ENCODE measurements around the gene CFAP74.

The CFAP74 gene

GRCh38 chr1:1891349-1892078, 112.1 kb downstream of the CFAP74 start (continued):
- no peak for TF ChIP-seq ZNF776 (tag by site-specific recombination; IDR thresholded peaks at IDR 0.05; ENCODE audit: borderline replicate concordance)
- TF ChIP-seq RBAK (tag by site-specific recombination; IDR thresholded peaks at IDR 0.05), result no peak
- TF ChIP-seq ZBTB6 (tag by site-specific recombination; IDR thresholded peaks at IDR 0.05), result no peak
- TF ChIP-seq KLF9 (tag by site-specific recombination; IDR thresholded peaks at IDR 0.05; ENCODE audit: low read depth), result peak; percentile 53; the same call in 1 of the 2 replicates
- TF ChIP-seq KLF8 (tag by site-specific recombination; IDR thresholded peaks at IDR 0.05), result 0 out of 2 replicates have a peak, but pooled peaks have one; percentile 43
- TF ChIP-seq KLF16 (tag by site-specific recombination; IDR thresholded peaks at IDR 0.05), result peak; percentile 58; the same call in 1 of the 2 replicates
- TF ChIP-seq CTCF (tag by site-specific recombination; IDR thresholded peaks at IDR 0.05), result peak; percentile 11; the same call in 1 of the 2 replicates
- peak; percentile 64 for TF ChIP-seq SP2 (tag by site-specific recombination; IDR thresholded peaks at IDR 0.05)
- TF ChIP-seq ZIC2 (tag by site-specific recombination; IDR thresholded peaks at IDR 0.05), result peak; percentile 94
- TF ChIP-seq ZNF600 (tag by site-specific recombination; IDR thresholded peaks at IDR 0.05), result no peak
- TF ChIP-seq GLIS2 (tag by site-specific recombination; IDR thresholded peaks at IDR 0.05), result peak; percentile 64; the same call in 1 of the 2 replicates
- TF ChIP-seq ZNF449 (tag by site-specific recombination; IDR thresholded peaks at IDR 0.05), result no peak
- no peak for TF ChIP-seq ZNF704 (tag by site-specific recombination; IDR thresholded peaks at IDR 0.05)
- TF ChIP-seq ZNF280C (tag by site-specific recombination; IDR thresholded peaks at IDR 0.05), result no peak
- no peak for TF ChIP-seq ZNF560 (tag by site-specific recombination; IDR thresholded peaks at IDR 0.05; ENCODE audit: borderline replicate concordance)
- peak; percentile 74 for TF ChIP-seq EGR2 (tag by site-specific recombination; IDR thresholded peaks at IDR 0.05; ENCODE audit: low read depth)
- no peak for TF ChIP-seq ZBTB44 (tag by site-specific recombination; IDR thresholded peaks at IDR 0.05)
- TF ChIP-seq ZBTB11 (tag by site-specific recombination; conservative IDR thresholded peaks at IDR 0.05; ENCODE audit: low read depth), result no peak
- TF ChIP-seq ZNF692 (tag by site-specific recombination; IDR thresholded peaks at IDR 0.05), result no peak
- TF ChIP-seq ZNF398 (tag by site-specific recombination; IDR thresholded peaks at IDR 0.05), result no peak
- TF ChIP-seq ZNF571 (tag by site-specific recombination; IDR thresholded peaks at IDR 0.05), result no peak
